ENCODE measurements around the gene SEPTIN7.

The SEPTIN7 gene

DNA sequence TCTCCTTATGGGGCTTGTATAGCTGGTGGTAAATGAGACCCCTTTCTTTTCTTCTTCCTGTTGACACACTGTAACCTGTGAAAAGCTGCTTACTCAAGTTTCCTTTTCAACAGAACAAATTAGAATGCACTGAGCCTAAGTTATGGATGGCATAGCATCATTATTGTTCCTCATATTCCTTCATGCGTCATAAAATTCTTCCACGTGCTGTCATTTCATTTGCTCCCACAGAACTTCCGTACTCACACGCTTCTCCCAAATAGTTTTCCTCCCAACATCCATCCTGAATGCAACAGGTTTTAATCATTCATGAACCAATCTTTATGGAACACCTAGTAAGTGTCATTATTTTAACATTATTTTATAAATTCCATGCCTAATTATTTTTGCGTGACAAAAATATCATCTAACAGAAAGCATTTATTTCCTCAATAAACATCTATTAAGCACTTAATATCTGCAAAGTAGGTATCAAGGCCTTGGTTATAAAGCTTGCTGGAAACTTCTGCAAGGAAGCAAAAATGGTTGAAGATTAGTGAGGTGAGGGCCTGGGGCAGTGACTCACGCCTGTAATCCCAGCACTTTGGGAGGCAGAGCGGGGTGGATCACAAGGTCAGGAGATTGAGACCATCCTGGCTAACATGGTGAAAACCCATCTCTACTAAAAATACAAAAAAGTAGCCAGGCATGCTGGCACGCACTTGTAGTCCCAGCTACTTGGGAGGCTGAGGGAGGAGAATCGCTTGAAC, 18.9 kb upstream of the SEPTIN7 start:
- H3K9me3 ChIP-seq (ENCODE audit: control insufficient read depth, low read length) = no peaks in the 10 kb centered on the region
- H3K4me2 ChIP-seq (ENCODE audit: low read length) = no peak overlapping the region
- no peaks in the 10 kb centered on the region for H3K4me1 ChIP-seq
- no peaks in the 10 kb centered on the region for H3K36me3 ChIP-seq (ENCODE audit: control insufficient read depth, insufficient read depth, low read length)
- H3K79me2 ChIP-seq = no peaks in the 10 kb centered on the region
- TF ChIP-seq, protein P1, sequence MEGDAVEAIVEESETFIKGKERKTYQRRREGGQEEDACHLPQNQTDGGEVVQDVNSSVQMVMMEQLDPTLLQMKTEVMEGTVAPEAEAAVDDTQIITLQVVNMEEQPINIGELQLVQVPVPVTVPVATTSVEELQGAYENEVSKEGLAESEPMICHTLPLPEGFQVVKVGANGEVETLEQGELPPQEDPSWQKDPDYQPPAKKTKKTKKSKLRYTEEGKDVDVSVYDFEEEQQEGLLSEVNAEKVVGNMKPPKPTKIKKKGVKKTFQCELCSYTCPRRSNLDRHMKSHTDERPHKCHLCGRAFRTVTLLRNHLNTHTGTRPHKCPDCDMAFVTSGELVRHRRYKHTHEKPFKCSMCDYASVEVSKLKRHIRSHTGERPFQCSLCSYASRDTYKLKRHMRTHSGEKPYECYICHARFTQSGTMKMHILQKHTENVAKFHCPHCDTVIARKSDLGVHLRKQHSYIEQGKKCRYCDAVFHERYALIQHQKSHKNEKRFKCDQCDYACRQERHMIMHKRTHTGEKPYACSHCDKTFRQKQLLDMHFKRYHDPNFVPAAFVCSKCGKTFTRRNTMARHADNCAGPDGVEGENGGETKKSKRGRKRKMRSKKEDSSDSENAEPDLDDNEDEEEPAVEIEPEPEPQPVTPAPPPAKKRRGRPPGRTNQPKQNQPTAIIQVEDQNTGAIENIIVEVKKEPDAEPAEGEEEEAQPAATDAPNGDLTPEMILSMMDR (IDR thresholded peaks at IDR 0.05) = no peak
- H2AFZ ChIP-seq = no peak overlapping the region
- no peaks in the 10 kb centered on the region for H3K27me3 ChIP-seq (ENCODE audit: control insufficient read depth, insufficient read depth, low read length)
- no peak overlapping the region for H3K4me3 ChIP-seq (ENCODE audit: low read depth, low read length)
- H3K27ac ChIP-seq = no peak overlapping the region
- no peak overlapping the region for H3K9ac ChIP-seq

DNA sequence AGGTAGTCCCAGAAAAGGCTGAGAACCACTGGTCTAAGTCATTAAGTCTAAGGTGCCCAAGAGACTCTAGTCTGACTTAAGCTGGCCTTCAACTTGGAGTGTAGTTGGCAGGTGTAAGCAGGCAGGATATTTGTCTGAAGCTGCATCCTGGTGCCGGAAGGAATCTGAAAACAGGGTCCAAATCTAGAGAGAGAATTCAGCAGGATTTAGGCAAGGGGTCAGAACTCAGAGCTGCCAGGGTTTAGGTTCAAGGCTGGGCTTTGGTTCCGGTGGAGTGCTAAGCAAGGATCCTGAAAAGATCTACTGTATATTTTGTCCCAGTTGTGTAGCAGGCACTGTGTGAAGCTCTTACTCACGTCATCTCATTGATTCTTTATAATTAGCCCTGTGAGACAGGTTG, 16.5 kb upstream of the SEPTIN7 start:
- Histone ChIP-seq H3K27ac (no peak overlapping the region), H3K79me2 (no peaks in the 10 kb centered on the region), H3K4me1 (no peaks in the 10 kb centered on the region), H3K36me3 (ENCODE audit: control insufficient read depth, insufficient read depth, low read length) (no peaks in the 10 kb centered on the region), H3K4me2 (ENCODE audit: low read length) (no peak overlapping the region), H3K9ac (no peak overlapping the region), H3K4me3 (ENCODE audit: low read depth, low read length) (no peak overlapping the region), H3K9me3 (ENCODE audit: control insufficient read depth, low read length) (no peaks in the 10 kb centered on the region), H3K27me3 (ENCODE audit: control insufficient read depth, insufficient read depth, low read length) (no peaks in the 10 kb centered on the region), H2AFZ (no peak overlapping the region)
- TF ChIP-seq, protein P1 (IDR thresholded peaks at IDR 0.05) = no peak

DNA sequence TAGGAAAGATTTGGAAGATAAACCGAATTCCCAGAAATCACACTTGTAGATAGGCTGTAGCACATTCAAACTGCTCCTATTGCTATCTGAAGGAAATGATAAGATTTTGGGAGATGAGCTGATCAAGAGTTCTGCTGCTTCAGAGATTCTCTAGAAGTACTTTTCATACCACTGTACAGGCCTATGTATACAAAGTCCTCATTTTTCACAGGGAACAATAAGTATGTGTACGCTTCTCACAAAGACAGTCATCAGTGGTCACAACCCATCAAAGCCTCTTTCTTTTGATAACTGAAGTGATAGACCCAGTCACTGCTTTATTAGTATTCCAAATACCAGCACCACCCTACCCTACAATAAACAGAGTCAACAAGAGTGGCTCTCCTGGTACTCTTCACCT, 15.6 kb upstream of the SEPTIN7 start:
- Histone ChIP-seq H3K27ac (no peak overlapping the region), H3K9ac (no peak overlapping the region), H3K4me3 (ENCODE audit: low read depth, low read length) (no peak overlapping the region), H3K4me1 (no peaks in the 10 kb centered on the region), H3K9me3 (ENCODE audit: control insufficient read depth, low read length) (no peaks in the 10 kb centered on the region), H3K79me2 (no peaks in the 10 kb centered on the region), H2AFZ (no peak overlapping the region), H3K4me2 (ENCODE audit: low read length) (no peak overlapping the region), H3K36me3 (ENCODE audit: control insufficient read depth, insufficient read depth, low read length) (no peaks in the 10 kb centered on the region), H3K27me3 (ENCODE audit: control insufficient read depth, insufficient read depth, low read length) (no peaks in the 10 kb centered on the region)
- TF ChIP-seq, protein P1 (IDR thresholded peaks at IDR 0.05) = no peak

DNA sequence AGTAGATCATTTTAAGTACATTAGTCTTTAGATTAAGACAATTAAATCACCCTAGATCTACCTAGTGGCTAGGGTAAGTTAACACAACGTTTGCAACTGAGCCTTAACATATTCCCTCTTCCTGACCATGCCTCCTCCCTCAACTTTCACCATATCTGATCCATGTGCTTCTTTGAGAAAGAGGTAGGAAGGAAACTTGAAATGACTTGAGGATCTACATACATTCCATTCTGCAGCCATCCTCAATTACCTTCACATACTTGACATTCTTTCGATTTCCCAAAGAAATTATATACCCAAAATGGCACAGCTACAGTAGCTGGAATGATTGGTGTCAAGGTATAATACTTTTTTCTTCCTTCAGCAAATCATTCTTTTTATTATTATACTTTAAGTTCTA, 12.9 kb upstream of the SEPTIN7 start:
- Histone ChIP-seq H3K4me3 (ENCODE audit: low read depth, low read length) (no peak overlapping the region), H3K27me3 (ENCODE audit: control insufficient read depth, insufficient read depth, low read length) (no peaks in the 10 kb centered on the region), H3K79me2 (no peaks in the 10 kb centered on the region), H3K9ac (no peak overlapping the region), H3K27ac (no peak overlapping the region), H3K9me3 (ENCODE audit: control insufficient read depth, low read length) (no peaks in the 10 kb centered on the region), H3K4me1 (no peaks in the 10 kb centered on the region), H3K4me2 (ENCODE audit: low read length) (no peak overlapping the region), H2AFZ (no peak overlapping the region), H3K36me3 (ENCODE audit: control insufficient read depth, insufficient read depth, low read length) (no peaks in the 10 kb centered on the region)
- TF ChIP-seq, protein P1 (IDR thresholded peaks at IDR 0.05) = no peak

DNA sequence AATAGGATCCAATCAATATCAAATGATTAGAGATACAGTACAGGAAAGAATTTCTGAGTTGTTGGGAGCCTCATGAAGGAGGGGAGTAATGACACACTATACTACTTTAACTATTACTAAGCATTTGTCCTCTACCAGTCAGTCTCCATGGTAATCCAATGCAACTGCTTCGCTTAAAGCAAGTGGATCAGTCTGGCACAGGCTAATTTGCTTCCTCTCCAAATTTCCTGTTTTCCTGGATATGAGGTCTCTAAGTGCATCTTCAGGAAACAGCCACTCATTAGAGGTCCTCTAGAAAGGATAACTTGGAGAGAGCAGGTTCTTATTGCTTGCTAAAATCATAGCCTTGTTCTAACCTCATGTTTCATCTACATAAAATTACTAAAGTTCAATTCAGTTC, 8.4 kb upstream of the SEPTIN7 start:
- Histone ChIP-seq H3K27ac (no peak overlapping the region), H3K9ac (no peak overlapping the region), H3K36me3 (ENCODE audit: control insufficient read depth, insufficient read depth, low read length) (no peaks in the 10 kb centered on the region), H2AFZ (no peak overlapping the region), H3K4me2 (ENCODE audit: low read length) (no peak overlapping the region), H3K4me1 (no peaks in the 10 kb centered on the region), H3K9me3 (ENCODE audit: control insufficient read depth, low read length) (no peaks in the 10 kb centered on the region), H3K27me3 (ENCODE audit: control insufficient read depth, insufficient read depth, low read length) (no peaks in the 10 kb centered on the region), H3K79me2 (no peaks in the 10 kb centered on the region), H3K4me3 (ENCODE audit: low read depth, low read length) (no peak overlapping the region)
- TF ChIP-seq, protein P1 (IDR thresholded peaks at IDR 0.05) = no peak
